Measurements from ENCODE around the gene TP73.

DNA sequence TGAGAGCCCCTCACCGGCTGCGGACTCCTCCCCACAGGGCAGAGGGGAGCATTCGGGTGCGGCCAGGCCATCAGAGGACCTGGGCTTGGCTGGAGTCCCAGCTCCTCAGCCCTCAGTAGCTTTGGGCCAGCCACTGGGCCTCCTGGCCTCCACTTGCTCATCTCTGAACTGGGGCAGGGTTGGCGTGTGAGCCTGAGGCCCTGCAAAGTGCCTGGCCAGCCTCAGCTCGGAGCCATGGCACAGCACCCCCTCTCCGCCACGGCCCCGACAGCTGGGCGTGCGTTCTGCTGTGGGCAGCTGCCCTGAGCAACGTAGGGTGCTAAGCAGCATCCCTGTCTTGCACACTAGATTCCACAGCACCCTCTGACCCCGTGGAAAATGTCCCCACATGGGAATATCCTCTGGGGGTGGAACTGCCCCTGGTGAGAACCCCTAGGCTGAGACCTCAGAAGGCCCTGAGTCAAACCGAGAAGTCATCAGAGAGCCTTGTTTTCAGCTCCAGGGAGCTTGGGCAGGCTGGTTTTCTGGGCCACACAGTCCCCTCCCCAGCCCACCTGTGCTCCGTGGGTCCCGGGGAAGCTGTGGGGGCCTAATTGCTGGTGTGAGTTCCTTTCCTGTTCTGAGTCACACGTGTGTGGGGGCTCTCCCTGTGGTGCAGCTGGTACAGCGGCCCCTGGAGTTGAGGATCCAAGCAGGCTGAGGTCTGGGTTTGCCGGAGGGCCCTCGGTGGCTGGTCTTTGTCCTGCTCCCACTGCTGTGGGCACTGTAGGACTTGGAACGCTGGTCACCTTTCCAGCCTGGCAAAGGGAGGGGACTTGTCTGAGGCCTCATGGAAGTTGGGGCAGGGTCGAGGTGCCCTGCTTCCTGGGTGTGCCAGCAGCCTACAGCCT is 24.5 kb downstream of the TP73 start:
- TF ChIP-seq, protein P1, sequence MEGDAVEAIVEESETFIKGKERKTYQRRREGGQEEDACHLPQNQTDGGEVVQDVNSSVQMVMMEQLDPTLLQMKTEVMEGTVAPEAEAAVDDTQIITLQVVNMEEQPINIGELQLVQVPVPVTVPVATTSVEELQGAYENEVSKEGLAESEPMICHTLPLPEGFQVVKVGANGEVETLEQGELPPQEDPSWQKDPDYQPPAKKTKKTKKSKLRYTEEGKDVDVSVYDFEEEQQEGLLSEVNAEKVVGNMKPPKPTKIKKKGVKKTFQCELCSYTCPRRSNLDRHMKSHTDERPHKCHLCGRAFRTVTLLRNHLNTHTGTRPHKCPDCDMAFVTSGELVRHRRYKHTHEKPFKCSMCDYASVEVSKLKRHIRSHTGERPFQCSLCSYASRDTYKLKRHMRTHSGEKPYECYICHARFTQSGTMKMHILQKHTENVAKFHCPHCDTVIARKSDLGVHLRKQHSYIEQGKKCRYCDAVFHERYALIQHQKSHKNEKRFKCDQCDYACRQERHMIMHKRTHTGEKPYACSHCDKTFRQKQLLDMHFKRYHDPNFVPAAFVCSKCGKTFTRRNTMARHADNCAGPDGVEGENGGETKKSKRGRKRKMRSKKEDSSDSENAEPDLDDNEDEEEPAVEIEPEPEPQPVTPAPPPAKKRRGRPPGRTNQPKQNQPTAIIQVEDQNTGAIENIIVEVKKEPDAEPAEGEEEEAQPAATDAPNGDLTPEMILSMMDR (IDR thresholded peaks at IDR 0.05) = no peak
- TF ChIP-seq POLR2A (IDR thresholded peaks at IDR 0.05) = no peak
